Keratinocyte (primary cell): Measurements from ENCODE around the gene CRYM.

Experiments used
- CTCF ChIP-seq, 3 experiments: IDR thresholded peaks in 1 of 3; conservative IDR thresholded peaks in 1 of 3; optimal IDR thresholded peaks in 1 of 3; 2 replicates in 2 of 3; 3 replicates in 1 of 3; pipeline versions ENCODE3 to v1.5.1; 2011; ENCODE audit warnings: low read length in 3 of 3, mild to moderate bottlenecking in 3 of 3, moderate library complexity in 2 of 3, control low read depth in 1 of 3, inconsistent platforms in 1 of 3; ENCODE audit not compliant: insufficient read depth in 2 of 3; ENCODE audit errors: extremely low read depth in 1 of 3
- EZH2 ChIP-seq: IDR thresholded peaks from one replicate; pipeline ENCODE4 v1.6.1; 2012; ENCODE audit warnings: inconsistent platforms, mild to moderate bottlenecking, low read length, moderate library complexity

GRCh38 chr16:21256636-21257035 lies 21.5 kb downstream of the CRYM start:
- TF ChIP-seq CTCF (optimal IDR thresholded peaks at IDR 0.05 in 1 of 3, IDR thresholded peaks at IDR 0.05 in 1 of 3, conservative IDR thresholded peaks at IDR 0.05 in 1 of 3; ENCODE audit: extremely low read depth in 1 of 3, insufficient read depth in 2 of 3, low read length in 3 of 3), result no peak
- no peak for TF ChIP-seq EZH2
